H1 (cell line): ENCODE data around the gene WDR37. TPM values are rescaled to one million over a fixed set of nuclear protein-coding genes. Genes with fewer than 3 reads are reported as not detected.

ENCODE experiments used
- CTBP2 ChIP-seq: IDR thresholded peaks from 2 replicates; pipeline ENCODE4 v1.7.0; 2011; ENCODE audit warnings: borderline replicate concordance, mild to moderate bottlenecking, moderate library complexity, mixed read lengths, low read length; ENCODE audit not compliant: insufficient read depth, insufficient read length
- EP300 ChIP-seq, 2 experiments: IDR thresholded peaks; 1 replicate in 1 of 2; 2 replicates in 1 of 2; pipeline ENCODE4 v1.6.1; 2011 to 2012; ENCODE audit warnings: low read depth in 2 of 2, low read length in 2 of 2, mild to moderate bottlenecking in 2 of 2, borderline replicate concordance in 1 of 2, inconsistent platforms in 1 of 2, moderate library complexity in 1 of 2
- GABPA ChIP-seq: IDR thresholded peaks from 2 replicates; pipeline ENCODE4 v1.6.1; 2011; ENCODE audit warnings: mild to moderate bottlenecking, low read length, moderate library complexity, borderline replicate concordance; ENCODE audit not compliant: insufficient read depth
- JUND ChIP-seq: IDR thresholded peaks from 2 replicates; pipeline ENCODE4 v1.6.1; 2011; ENCODE audit warnings: mild to moderate bottlenecking, improper control_type of control experiment, low read length
- RAD21 ChIP-seq, 2 experiments: IDR thresholded peaks in 1 of 2; conservative IDR thresholded peaks in 1 of 2; 2 replicates each; pipeline ENCODE4 v1.6.1; 2011; ENCODE audit warnings: low read depth in 2 of 2, low read length in 2 of 2, improper control_type of control experiment in 1 of 2, inconsistent platforms in 1 of 2, mild to moderate bottlenecking in 1 of 2, moderate library complexity in 1 of 2
- SIN3A ChIP-seq, 2 experiments: IDR thresholded peaks in 1 of 2; conservative IDR thresholded peaks in 1 of 2; 2 replicates each; pipeline ENCODE4 v1.6.1; 2011 to 2012; ENCODE audit warnings: low read length in 2 of 2, improper control_type of control experiment in 1 of 2, low read depth in 1 of 2, mild to moderate bottlenecking in 1 of 2
- SIX5 ChIP-seq: IDR thresholded peaks from 2 replicates; pipeline ENCODE4 v1.6.1; 2011; ENCODE audit warnings: mild to moderate bottlenecking, low read depth, low read length
- polyA plus RNA-seq, 7 experiments: library from polyadenylated mRNA; depleted of rRNA in 3 of 7; stranded (reverse) in 5 of 7; unstranded in 2 of 7; fragments of >200 nt in 5 of 7; fragments of 200-250 nt in 2 of 7; gene quantifications; 1 replicate in 5 of 7; 2 replicates in 1 of 7; 4 replicates in 1 of 7; pipeline versions ENCODE4 v1.2.1 to v1.2.3, GENCODE V29; 2011 to 2013; ENCODE audit warnings: missing spikeins in 2 of 7, mixed read lengths in 2 of 7
- total RNA-seq: library from RNA; stranded (reverse); fragmentation: NEBNext Ultra II Directional; extraction: Animal tissue kit (Norgen Biotek cat#: 25700); gene quantifications from 2 replicates; pipeline ENCODE4 v1.2.1, GENCODE V29; 2021
- TF ChIP-seq, protein P1 (sequence below): fragments of 300-600 bp; sonication (generic); IDR thresholded peaks from 2 replicates; pipeline ENCODE4 v1.7.1; 2012; ENCODE audit warnings: low read length, moderate library complexity, mild to moderate bottlenecking, inconsistent platforms; ENCODE audit not compliant: insufficient replicate concordance

Gene WDR37
- total and polyA plus RNA-seq, 2 of the 8 experiments (the other 6 are each of a cell fraction or from before 2014, with no cell fraction given) = 9.6 to 12.0 TPM

DNA sequence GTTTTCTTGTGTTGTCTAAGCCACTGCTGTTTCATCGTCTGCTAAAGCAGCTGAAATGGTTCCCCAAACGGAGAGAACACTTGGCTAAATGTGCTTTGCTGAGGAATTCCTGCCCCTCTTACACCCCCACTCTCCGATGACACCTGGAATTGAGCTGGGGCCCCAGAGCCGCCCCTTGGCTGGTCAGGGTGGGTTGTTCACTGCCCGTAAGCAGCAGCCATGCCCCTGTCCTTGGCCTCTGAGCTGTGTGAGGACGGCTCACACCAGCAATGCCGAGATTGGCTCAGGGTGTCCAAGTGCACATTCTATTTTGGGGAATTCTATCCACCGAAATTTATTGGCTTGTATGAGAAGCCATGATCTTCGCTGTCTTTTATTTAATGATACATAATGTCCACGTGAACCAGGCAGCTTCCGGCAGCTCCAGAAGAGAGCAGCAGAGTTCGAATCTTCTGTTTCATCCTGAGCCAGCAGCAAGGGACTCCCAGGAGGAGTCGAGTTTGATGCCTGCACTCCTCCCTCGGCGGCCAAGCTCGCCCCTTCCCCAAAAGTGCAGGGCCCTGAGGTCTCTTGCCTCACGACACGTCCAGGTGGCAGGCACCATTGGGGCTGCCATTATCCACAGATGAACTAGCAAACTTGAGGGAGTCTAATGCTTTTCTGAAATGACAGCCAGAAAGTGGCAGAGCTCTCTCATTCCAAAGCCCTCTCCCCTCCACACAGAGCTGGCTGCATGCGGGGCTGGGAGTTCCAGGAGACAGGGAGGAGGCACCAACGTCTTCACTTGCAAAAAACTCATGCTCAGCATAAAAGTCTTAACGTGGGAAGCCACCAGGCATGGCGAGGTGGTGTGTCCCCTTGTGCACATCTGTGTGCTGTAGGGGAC is 114.0 kb downstream of the WDR37 start (continued):
- TF ChIP-seq, protein P1, sequence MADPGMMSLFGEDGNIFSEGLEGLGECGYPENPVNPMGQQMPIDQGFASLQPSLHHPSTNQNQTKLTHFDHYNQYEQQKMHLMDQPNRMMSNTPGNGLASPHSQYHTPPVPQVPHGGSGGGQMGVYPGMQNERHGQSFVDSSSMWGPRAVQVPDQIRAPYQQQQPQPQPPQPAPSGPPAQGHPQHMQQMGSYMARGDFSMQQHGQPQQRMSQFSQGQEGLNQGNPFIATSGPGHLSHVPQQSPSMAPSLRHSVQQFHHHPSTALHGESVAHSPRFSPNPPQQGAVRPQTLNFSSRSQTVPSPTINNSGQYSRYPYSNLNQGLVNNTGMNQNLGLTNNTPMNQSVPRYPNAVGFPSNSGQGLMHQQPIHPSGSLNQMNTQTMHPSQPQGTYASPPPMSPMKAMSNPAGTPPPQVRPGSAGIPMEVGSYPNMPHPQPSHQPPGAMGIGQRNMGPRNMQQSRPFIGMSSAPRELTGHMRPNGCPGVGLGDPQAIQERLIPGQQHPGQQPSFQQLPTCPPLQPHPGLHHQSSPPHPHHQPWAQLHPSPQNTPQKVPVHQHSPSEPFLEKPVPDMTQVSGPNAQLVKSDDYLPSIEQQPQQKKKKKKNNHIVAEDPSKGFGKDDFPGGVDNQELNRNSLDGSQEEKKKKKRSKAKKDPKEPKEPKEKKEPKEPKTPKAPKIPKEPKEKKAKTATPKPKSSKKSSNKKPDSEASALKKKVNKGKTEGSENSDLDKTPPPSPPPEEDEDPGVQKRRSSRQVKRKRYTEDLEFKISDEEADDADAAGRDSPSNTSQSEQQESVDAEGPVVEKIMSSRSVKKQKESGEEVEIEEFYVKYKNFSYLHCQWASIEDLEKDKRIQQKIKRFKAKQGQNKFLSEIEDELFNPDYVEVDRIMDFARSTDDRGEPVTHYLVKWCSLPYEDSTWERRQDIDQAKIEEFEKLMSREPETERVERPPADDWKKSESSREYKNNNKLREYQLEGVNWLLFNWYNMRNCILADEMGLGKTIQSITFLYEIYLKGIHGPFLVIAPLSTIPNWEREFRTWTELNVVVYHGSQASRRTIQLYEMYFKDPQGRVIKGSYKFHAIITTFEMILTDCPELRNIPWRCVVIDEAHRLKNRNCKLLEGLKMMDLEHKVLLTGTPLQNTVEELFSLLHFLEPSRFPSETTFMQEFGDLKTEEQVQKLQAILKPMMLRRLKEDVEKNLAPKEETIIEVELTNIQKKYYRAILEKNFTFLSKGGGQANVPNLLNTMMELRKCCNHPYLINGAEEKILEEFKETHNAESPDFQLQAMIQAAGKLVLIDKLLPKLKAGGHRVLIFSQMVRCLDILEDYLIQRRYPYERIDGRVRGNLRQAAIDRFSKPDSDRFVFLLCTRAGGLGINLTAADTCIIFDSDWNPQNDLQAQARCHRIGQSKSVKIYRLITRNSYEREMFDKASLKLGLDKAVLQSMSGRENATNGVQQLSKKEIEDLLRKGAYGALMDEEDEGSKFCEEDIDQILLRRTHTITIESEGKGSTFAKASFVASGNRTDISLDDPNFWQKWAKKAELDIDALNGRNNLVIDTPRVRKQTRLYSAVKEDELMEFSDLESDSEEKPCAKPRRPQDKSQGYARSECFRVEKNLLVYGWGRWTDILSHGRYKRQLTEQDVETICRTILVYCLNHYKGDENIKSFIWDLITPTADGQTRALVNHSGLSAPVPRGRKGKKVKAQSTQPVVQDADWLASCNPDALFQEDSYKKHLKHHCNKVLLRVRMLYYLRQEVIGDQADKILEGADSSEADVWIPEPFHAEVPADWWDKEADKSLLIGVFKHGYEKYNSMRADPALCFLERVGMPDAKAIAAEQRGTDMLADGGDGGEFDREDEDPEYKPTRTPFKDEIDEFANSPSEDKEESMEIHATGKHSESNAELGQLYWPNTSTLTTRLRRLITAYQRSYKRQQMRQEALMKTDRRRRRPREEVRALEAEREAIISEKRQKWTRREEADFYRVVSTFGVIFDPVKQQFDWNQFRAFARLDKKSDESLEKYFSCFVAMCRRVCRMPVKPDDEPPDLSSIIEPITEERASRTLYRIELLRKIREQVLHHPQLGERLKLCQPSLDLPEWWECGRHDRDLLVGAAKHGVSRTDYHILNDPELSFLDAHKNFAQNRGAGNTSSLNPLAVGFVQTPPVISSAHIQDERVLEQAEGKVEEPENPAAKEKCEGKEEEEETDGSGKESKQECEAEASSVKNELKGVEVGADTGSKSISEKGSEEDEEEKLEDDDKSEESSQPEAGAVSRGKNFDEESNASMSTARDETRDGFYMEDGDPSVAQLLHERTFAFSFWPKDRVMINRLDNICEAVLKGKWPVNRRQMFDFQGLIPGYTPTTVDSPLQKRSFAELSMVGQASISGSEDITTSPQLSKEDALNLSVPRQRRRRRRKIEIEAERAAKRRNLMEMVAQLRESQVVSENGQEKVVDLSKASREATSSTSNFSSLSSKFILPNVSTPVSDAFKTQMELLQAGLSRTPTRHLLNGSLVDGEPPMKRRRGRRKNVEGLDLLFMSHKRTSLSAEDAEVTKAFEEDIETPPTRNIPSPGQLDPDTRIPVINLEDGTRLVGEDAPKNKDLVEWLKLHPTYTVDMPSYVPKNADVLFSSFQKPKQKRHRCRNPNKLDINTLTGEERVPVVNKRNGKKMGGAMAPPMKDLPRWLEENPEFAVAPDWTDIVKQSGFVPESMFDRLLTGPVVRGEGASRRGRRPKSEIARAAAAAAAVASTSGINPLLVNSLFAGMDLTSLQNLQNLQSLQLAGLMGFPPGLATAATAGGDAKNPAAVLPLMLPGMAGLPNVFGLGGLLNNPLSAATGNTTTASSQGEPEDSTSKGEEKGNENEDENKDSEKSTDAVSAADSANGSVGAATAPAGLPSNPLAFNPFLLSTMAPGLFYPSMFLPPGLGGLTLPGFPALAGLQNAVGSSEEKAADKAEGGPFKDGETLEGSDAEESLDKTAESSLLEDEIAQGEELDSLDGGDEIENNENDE = no peak
- TF ChIP-seq GABPA (no peak), RAD21 (IDR thresholded peaks at IDR 0.05 in 1 of 2, conservative IDR thresholded peaks at IDR 0.05 in 1 of 2; ENCODE audit: low read depth in 2 of 2, low read length in 2 of 2) (no peak; a peak in 1 of 4 replicates), JUND (no peak), EP300 (IDR thresholded peaks at IDR 0.05; ENCODE audit: borderline replicate concordance in 1 of 2, low read depth in 2 of 2, low read length in 2 of 2) (no peak), SIX5 (no peak), SIN3A (conservative IDR thresholded peaks at IDR 0.05 in 1 of 2, IDR thresholded peaks at IDR 0.05 in 1 of 2; ENCODE audit: low read depth in 1 of 2, low read length in 2 of 2) (no peak), CTBP2 (no peak)
